Lower leg skin (tissue), 4 donors: ENCODE data around the gene LRRC34. TPM values are rescaled to one million over a fixed set of nuclear protein-coding genes. Genes with fewer than 3 reads are reported as not detected.

Experiments
- DNase-seq, 2 donors: peaks; one replicate each; pipeline ENCODE4 v3.0.0-alpha.2; 2019; ENCODE audit warnings: low spot score in 2 of 2
- H3K4me3 ChIP-seq: fragments of 200-600 bp; sonication (generic); 2 replicates; pipeline ENCODE4 v1.5.1; 2017; ENCODE audit warnings: mild to moderate bottlenecking, low read depth; ENCODE audit not compliant: poor library complexity, severe bottlenecking
- CTCF ChIP-seq, 3 donors: fragments of 450-650 bp; IDR thresholded peaks; one replicate each; pipeline ENCODE4 v1.5.1; 2016; ENCODE audit warnings: antibody characterized with exemption in 3 of 3, mild to moderate bottlenecking in 3 of 3, moderate library complexity in 2 of 3
- POLR2A ChIP-seq, 2 donors: fragments of 450-650 bp; IDR thresholded peaks; one replicate each; pipeline ENCODE4 v1.6.1; 2016 to 2017; ENCODE audit warnings: antibody characterized with exemption in 2 of 2, mild to moderate bottlenecking in 1 of 2, moderate library complexity in 1 of 2
- WGBS, 2 donors: methylation state at CpG; one replicate each; pipeline ENCODE4 v1.1.5; 2018; 5-methylcytosine and 5-hydroxymethylcytosine counted together
- intact Hi-C: fragments of 100-400 bp; cut with DNase I; formaldehyde crosslinking; loops from one replicate; pipeline ENCODE4 v1.15.0; 2023; ENCODE audit warnings: low total_unique reads
- total RNA-seq, 4 donors: library from RNA; depleted of rRNA; stranded (reverse); fragments of >200 nt; gene quantifications; one replicate each; pipeline ENCODE4 v1.1.0, GENCODE V29; 2016

Gene LRRC34
- 1 to 10 TPM in 1 of 4 donors, under 1 TPM in 2, not detected in 1; 0.34 to 1.8 (median 0.34) TPM for total RNA-seq

GRCh38 chr3:169812332-169813235, at the start of gene LRRC34, which contains the start of gene LRRIQ4:
Gene LRRC34 (minus strand): TSS chr3:169812904. CDS start chr3:169812548, 356 bp downstream.
Gene LRRIQ4 (plus strand): TSS chr3:169812870. CDS start chr3:169821922, 9,052 bp downstream.
- DNase-seq, result peak; percentile 54 to 92
- H3K4me3 ChIP-seq, result peak within 1 kb of the TSS; percentile 55
- intact Hi-C loops, result no loop called here
- 9 to 17% methylated on average over 19 to 43 of the region's 56 CpGs for WGBS, 2 donors
- no peak for TF ChIP-seq CTCF (IDR thresholded peaks at IDR 0.05)
- no peak for TF ChIP-seq POLR2A (IDR thresholded peaks at IDR 0.05)

DNA sequence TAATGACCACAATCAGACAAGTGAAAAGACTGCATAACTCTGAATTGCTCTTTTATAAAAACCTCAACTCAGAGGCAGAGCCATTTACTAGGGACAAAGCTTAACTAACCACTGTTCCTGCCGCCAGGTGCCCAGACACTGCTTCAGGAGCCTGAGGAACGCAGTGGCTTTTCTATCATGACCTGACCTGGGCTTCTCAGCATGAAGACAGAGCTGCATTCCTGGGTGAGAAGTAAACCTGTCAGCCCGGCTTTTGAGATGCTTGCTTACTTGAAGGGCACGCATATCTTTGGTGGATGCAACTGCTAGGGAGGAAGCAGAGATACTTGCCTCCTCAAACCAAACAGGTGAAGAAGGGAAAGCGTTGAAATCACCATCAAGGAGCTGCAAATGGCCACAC, 49.2 kb upstream of the LRRC34 start:
- no peak for TF ChIP-seq CTCF (IDR thresholded peaks at IDR 0.05)
- no peak overlapping the region for H3K4me3 ChIP-seq
- no peak for DNase-seq
- intact Hi-C loops, result no loop called here
- 61 to 63% methylated on average over 5 of the region's 5 CpGs for WGBS, 2 donors

GRCh38 chr3:169857811-169858210, 45.1 kb upstream of the LRRC34 start:
- no peak overlapping the region for H3K4me3 ChIP-seq
- intact Hi-C loops, result no loop called here
- 76 to 77% methylated on average over 2 of the region's 2 CpGs for whole genome bisulfite sequencing, 2 donors
- no peak for TF ChIP-seq CTCF (IDR thresholded peaks at IDR 0.05)
- TF ChIP-seq POLR2A (IDR thresholded peaks at IDR 0.05), result no peak
- no peak for DNase-seq

DNA sequence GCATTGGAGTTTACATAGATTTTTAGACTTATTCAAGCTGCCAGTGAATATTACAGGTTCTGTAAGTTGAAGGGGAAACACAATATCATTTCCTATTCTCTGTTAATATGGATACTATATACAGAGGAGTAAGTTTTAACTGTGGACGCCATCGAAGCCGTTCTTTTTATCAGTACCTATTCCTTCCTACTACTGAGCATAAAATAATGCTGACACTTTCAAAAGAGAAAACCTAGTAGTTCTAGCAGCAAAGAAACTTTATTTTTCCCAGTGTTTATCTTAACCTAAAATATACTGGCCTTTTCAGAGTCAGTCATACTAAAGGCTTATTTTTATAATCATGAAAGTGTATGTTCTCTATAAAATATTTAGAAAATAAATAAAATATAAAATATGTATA, 42.8 kb upstream of the LRRC34 start:
- H3K4me3 ChIP-seq, result no peak overlapping the region
- intact Hi-C loops, result no loop called here
- no peak for TF ChIP-seq POLR2A (IDR thresholded peaks at IDR 0.05)
- TF ChIP-seq CTCF (IDR thresholded peaks at IDR 0.05), result no peak
- 96% methylated on average over 3 of the region's 3 CpGs for WGBS, 2 donors
- DNase-seq, result no peak

DNA sequence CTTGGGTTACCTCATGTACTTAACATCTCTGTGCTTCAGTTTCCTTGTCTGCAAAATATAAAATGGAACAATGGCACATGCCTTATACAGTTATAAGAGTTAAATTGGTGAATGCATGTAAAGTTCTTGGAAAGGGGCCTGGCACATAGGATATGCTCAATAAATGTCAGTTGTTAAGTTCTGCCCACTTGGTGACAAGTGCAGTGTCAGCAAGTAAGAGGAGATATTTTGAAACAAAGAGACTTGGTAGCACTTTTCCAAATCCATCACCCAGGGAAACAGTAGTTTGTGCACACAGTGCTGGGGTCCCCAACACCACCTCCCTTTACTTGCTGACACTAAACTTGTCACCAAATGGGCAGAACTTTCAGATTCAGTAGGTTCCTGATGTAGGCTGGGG, 37.9 kb upstream of the LRRC34 start:
- intact Hi-C loops, result no loop called here
- no peak overlapping the region for H3K4me3 ChIP-seq
- no peak for DNase-seq
- TF ChIP-seq CTCF (IDR thresholded peaks at IDR 0.05) (no peak), POLR2A (IDR thresholded peaks at IDR 0.05) (no peak)
